Breast epithelium (tissue), 3 donors: ENCODE results near the gene GSTCD.

ENCODE experiments used
- POLR2A ChIP-seq: fragments of 450-650 bp; IDR thresholded peaks from one replicate; pipeline ENCODE4 v1.6.1; 2016; ENCODE audit warnings: antibody characterized with exemption, mild to moderate bottlenecking, moderate library complexity
- POLR2AphosphoS5 ChIP-seq, 3 donors: sonication (generic); formaldehyde crosslinking; IDR thresholded peaks; one replicate each; pipeline ENCODE4 v1.6.1; 2017; ENCODE audit warnings: antibody characterized with exemption in 3 of 3

GRCh38 chr4:105785792-105786191, 77.2 kb downstream of the GSTCD start:
- no peak for TF ChIP-seq POLR2A
- TF ChIP-seq POLR2AphosphoS5 (IDR thresholded peaks at IDR 0.05): no peak
